ENCODE data around the gene PDP2.
"Not testable (repeated sequence)": the region's sequence is repeated elsewhere in the genome, so short reads cannot be mapped to it uniquely, and the experiment has no call there.

The PDP2 gene

DNA sequence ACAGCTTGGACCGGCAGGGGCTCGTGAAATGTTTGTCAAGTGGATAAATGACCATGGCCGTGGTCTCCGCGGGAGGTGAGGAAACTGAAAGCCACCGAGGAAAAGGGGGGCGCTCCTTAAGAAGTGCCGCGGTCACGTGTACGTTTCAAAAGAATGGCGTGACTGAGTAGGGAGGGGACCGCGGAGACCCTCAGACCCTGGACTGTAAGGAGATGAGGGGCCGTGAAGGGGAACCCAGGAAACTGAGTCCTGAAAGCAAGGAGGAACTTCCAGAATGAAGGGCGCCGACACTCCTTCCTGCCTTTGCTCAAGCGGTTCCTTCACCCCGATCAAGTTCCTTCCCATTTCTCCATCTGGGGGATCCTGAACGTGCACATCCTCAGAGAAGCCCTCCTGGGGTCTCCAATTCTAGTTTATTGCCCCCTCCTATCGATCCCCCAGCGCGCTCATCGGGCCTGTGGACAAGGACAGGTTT, 54.6 kb downstream of the PDP2 start:
- H3K4me2 ChIP-seq (ENCODE audit: insufficient read depth, low read length, poor library complexity, severe bottlenecking), result peak overlapping the region; percentile 78
- peak overlapping the region; percentile 77 for H2AK5ac ChIP-seq (ENCODE audit: low read depth, low read length)
- H2BK12ac ChIP-seq (ENCODE audit: low read length); H3K4me1 ChIP-seq (ENCODE audit: control insufficient read depth in 2 of 2, insufficient read depth in 1 of 2, low read depth in 1 of 2, low read length in 2 of 2); DNase-seq (ENCODE audit: low spot score); H3K27ac ChIP-seq (replicated peaks; ENCODE audit: low read length); H2BK15ac ChIP-seq (ENCODE audit: low read length); H3K9me3 ChIP-seq (replicated peaks in 1 of 2; ENCODE audit: control insufficient read depth in 2 of 2, insufficient read depth in 1 of 2, low read depth in 1 of 2, low read length in 2 of 2); H3K27me3 ChIP-seq (ENCODE audit: control insufficient read depth in 3 of 3, insufficient read depth in 3 of 3, low read depth in 1 of 3, low read length in 3 of 3); H2BK120ac ChIP-seq (ENCODE audit: low read depth, low read length); H4K8ac ChIP-seq (ENCODE audit: low read depth, low read length); H3K4ac ChIP-seq (ENCODE audit: low read length); H4K91ac ChIP-seq (ENCODE audit: low read depth, low read length, poor library complexity): not testable (repeated sequence)
- peaks cover 7 to 52% of the 10 kb centered on the region in 2 donors for H3K36me3 ChIP-seq (replicated peaks in 1 of 2; ENCODE audit: control insufficient read depth in 2 of 2, insufficient read depth in 2 of 2, low read length in 2 of 2)
- peak overlapping the region; percentile 94 for H2AFZ ChIP-seq (ENCODE audit: low read length)
- peaks cover 16% of the 10 kb centered on the region for H3K79me1 ChIP-seq (ENCODE audit: low read depth, low read length)
- H2BK5ac ChIP-seq (ENCODE audit: low read length), result peak overlapping the region; percentile 70
- peak overlapping the region; percentile 90 to 99 for H3K4me3 ChIP-seq (ENCODE audit: low read length in 2 of 2)
- peak overlapping the region; percentile 99 for H3K18ac ChIP-seq (ENCODE audit: low read length)
- no CpG with 5 or more reads among the region's 24 CpGs for WGBS, 2 donors (ENCODE audit: extremely low coverage in 2 of 2, insufficient read length in 2 of 2, insufficient replicate concordance in 1 of 2)
- peak overlapping the region; percentile 99 for H3K9ac ChIP-seq (ENCODE audit: low read depth, low read length, poor library complexity)
- peak overlapping the region; percentile 12 for H3K14ac ChIP-seq (ENCODE audit: low read length)
- peak overlapping the region; percentile 98 for H3K23ac ChIP-seq (ENCODE audit: low read depth, low read length, poor library complexity)

DNA sequence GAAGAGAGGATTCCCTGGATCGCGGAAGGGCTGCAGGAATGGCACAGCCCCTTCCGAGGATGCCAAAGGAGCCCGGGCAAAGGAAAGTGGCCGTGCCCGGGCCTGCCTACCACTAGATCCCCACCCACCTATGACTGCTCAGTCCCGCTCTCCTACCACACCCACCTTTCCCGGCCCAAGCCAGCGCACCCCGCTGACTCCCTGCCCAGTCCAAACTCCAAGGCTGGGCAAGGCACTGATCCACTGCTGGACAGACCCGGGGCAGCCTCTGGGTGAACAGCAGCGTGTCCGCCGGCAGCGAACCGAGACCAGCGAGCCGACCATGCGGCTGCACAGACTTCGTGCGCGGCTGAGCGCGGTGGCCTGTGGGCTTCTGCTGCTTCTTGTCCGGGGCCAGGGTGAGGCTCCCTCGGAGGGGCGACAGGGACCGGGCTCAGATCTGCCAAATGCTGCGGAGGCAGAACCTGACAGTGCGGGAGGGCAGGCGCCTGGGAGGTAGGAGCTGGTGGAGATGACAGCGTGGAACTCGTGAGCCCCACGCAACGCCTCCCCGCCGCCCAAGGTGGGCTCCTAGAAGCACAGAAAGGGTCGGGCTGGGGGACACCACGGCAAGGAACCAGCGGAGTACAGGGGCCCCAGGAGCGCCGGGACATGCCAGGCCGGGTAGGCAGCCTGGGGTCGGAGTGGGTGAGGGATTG, 55.1 kb downstream of the PDP2 start, which contains the start of gene CES2:
TSS of gene CES2 (plus strand) at position 203 of the 698 bp plus-strand sequence. CDS start at position 323, 120 bp downstream.
- Histone ChIP-seq H3K27me3 (ENCODE audit: control insufficient read depth in 3 of 3, insufficient read depth in 3 of 3, low read depth in 1 of 3, low read length in 3 of 3) (no peaks in the 10 kb centered on the region), H2BK12ac (ENCODE audit: low read length) (no peak within 1 kb of the TSS), H4K8ac (ENCODE audit: low read depth, low read length) (no peak within 1 kb of the TSS), H2AFZ (ENCODE audit: low read length) (peak within 1 kb of the TSS; percentile 94), H3K23ac (ENCODE audit: low read depth, low read length, poor library complexity) (peak within 1 kb of the TSS; percentile 98), H3K4me3 (ENCODE audit: low read length in 2 of 2) (peak within 1 kb of the TSS; percentile 90 to 99), H3K4ac (ENCODE audit: low read length) (no peak within 1 kb of the TSS), H3K4me1 (ENCODE audit: control insufficient read depth in 2 of 2, insufficient read depth in 1 of 2, low read depth in 1 of 2, low read length in 2 of 2) (peaks cover 9% of the 10 kb centered on the region in 2 donors), H3K18ac (ENCODE audit: low read length) (peak within 1 kb of the TSS; percentile 99), H3K27ac (replicated peaks; ENCODE audit: low read length) (no peak within 1 kb of the TSS), H4K91ac (ENCODE audit: low read depth, low read length, poor library complexity) (no peak within 1 kb of the TSS), H3K9ac (ENCODE audit: low read depth, low read length, poor library complexity) (peak within 1 kb of the TSS; percentile 99), H2AK5ac (ENCODE audit: low read depth, low read length) (peak within 1 kb of the TSS; percentile 77), H2BK5ac (ENCODE audit: low read length) (peak within 1 kb of the TSS; percentile 70), H3K14ac (ENCODE audit: low read length) (peak within 1 kb of the TSS; percentile 12), H2BK15ac (ENCODE audit: low read length) (no peak within 1 kb of the TSS), H2BK120ac (ENCODE audit: low read depth, low read length) (no peak within 1 kb of the TSS), H3K79me1 (ENCODE audit: low read depth, low read length) (peaks cover 16% of the 10 kb centered on the region), H3K4me2 (ENCODE audit: insufficient read depth, low read length, poor library complexity, severe bottlenecking) (peak within 1 kb of the TSS; percentile 78), H3K36me3 (replicated peaks in 1 of 2; ENCODE audit: control insufficient read depth in 2 of 2, insufficient read depth in 2 of 2, low read length in 2 of 2) (peaks cover 12 to 58% of the 10 kb centered on the region in 2 donors), H3K9me3 (replicated peaks in 1 of 2; ENCODE audit: control insufficient read depth in 2 of 2, insufficient read depth in 1 of 2, low read depth in 1 of 2, low read length in 2 of 2) (no peaks in the 10 kb centered on the region)
- no peak for DNase-seq (ENCODE audit: low spot score)
- no CpG with 5 or more reads among the region's 44 CpGs for WGBS, 2 donors (ENCODE audit: extremely low coverage in 2 of 2, insufficient read length in 2 of 2, insufficient replicate concordance in 1 of 2)

DNA sequence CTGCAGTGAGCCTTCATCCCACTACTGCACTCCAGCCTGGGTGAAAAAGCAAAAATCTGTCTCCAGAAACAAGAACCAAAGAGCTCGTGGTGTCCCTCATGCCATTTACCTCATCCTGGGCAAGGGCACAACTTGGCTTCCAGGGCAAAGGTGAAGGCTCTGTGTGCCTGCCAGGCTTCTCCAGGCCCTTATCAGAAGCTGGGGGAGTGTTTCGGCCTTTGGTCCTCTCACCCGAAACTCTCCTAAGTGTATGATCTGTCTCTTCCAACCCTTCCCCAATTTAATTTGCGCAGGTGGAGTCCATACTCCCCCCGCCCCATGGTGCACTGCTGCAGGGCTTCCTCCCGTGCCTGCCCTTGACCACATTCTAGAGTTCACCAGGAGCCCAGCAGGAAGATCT, 56.1 kb downstream of the PDP2 start:
- H4K8ac ChIP-seq (ENCODE audit: low read depth, low read length), result no peak overlapping the region
- no peaks in the 10 kb centered on the region for H3K27me3 ChIP-seq (ENCODE audit: control insufficient read depth in 3 of 3, insufficient read depth in 3 of 3, low read depth in 1 of 3, low read length in 3 of 3)
- H4K91ac ChIP-seq (ENCODE audit: low read depth, low read length, poor library complexity), result no peak overlapping the region
- H3K4me1 ChIP-seq (ENCODE audit: control insufficient read depth in 2 of 2, insufficient read depth in 1 of 2, low read depth in 1 of 2, low read length in 2 of 2), result peaks cover 9% of the 10 kb centered on the region in 2 donors
- no peak overlapping the region for H2BK12ac ChIP-seq (ENCODE audit: low read length)
- H2BK5ac ChIP-seq (ENCODE audit: low read length), result no peak overlapping the region
- H3K9ac ChIP-seq (ENCODE audit: low read depth, low read length, poor library complexity), result no peak overlapping the region
- H3K14ac ChIP-seq (ENCODE audit: low read length), result no peak overlapping the region
- peaks cover 18 to 68% of the 10 kb centered on the region in 2 donors for H3K36me3 ChIP-seq (replicated peaks in 1 of 2; ENCODE audit: control insufficient read depth in 2 of 2, insufficient read depth in 2 of 2, low read length in 2 of 2)
- H2BK15ac ChIP-seq (ENCODE audit: low read length), result no peak overlapping the region
- H3K4ac ChIP-seq (ENCODE audit: low read length), result no peak overlapping the region
- H3K27ac ChIP-seq (replicated peaks; ENCODE audit: low read length), result no peak overlapping the region
- no peak overlapping the region for H2AK5ac ChIP-seq (ENCODE audit: low read depth, low read length)
- WGBS, 2 donors (ENCODE audit: extremely low coverage in 2 of 2, insufficient read length in 2 of 2, insufficient replicate concordance in 1 of 2), result no CpG with 5 or more reads among the region's 6 CpGs
- no peak overlapping the region for H3K18ac ChIP-seq (ENCODE audit: low read length)
- H3K4me2 ChIP-seq (ENCODE audit: insufficient read depth, low read length, poor library complexity, severe bottlenecking), result no peak overlapping the region
- H2BK120ac ChIP-seq (ENCODE audit: low read depth, low read length), result no peak overlapping the region
- no peak overlapping the region for H3K23ac ChIP-seq (ENCODE audit: low read depth, low read length, poor library complexity)
- H3K9me3 ChIP-seq (replicated peaks in 1 of 2; ENCODE audit: control insufficient read depth in 2 of 2, insufficient read depth in 1 of 2, low read depth in 1 of 2, low read length in 2 of 2), result no peaks in the 10 kb centered on the region
- no peak for DNase-seq (ENCODE audit: low spot score)
- peak overlapping the region in 1 of 2 donors; percentile 99 for H3K4me3 ChIP-seq (ENCODE audit: low read length in 2 of 2)
- no peak overlapping the region for H2AFZ ChIP-seq (ENCODE audit: low read length)
- H3K79me1 ChIP-seq (ENCODE audit: low read depth, low read length), result peaks cover 17% of the 10 kb centered on the region

DNA sequence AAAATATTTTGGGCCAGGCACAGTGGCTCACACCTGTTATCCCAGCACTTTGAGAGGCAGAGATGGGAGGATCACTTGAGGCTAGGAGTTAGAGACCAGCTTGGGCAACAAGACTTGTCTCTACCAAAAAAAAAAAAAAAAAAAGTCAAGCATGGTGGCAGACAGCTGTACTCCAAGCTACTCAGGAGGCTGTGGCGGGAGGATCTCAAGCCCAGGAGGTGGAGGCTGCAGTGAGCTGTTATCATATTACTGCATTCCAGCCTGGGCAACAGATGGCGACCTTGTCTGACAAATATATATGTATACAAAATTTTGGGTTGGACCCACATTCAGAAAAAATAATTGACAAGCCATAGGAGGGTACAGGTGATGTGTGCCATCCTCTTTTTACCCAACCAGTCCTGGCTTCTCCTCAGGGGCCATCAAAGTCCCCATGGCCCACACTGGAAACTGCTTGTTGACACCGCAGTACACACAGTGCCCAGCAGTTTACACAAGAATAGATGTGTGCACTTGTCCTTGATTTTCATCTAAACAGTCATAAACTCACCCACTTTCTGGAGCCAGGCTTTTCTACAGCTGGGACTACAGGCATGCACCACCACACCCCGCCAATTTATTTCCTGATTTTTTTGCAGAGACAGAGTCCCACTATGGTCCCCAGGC, 56.7 kb downstream of the PDP2 start:
- Histone ChIP-seq H3K27ac (replicated peaks; ENCODE audit: low read length) (no peak overlapping the region), H3K4me2 (ENCODE audit: insufficient read depth, low read length, poor library complexity, severe bottlenecking) (no peak overlapping the region), H3K79me1 (ENCODE audit: low read depth, low read length) (peaks cover 17% of the 10 kb centered on the region), H3K36me3 (replicated peaks in 1 of 2; ENCODE audit: control insufficient read depth in 2 of 2, insufficient read depth in 2 of 2, low read length in 2 of 2) (peaks cover 21 to 69% of the 10 kb centered on the region in 2 donors), H2BK15ac (ENCODE audit: low read length) (no peak overlapping the region), H3K4me1 (ENCODE audit: control insufficient read depth in 2 of 2, insufficient read depth in 1 of 2, low read depth in 1 of 2, low read length in 2 of 2) (peaks cover 9% of the 10 kb centered on the region in 2 donors), H2BK5ac (ENCODE audit: low read length) (no peak overlapping the region), H3K27me3 (ENCODE audit: control insufficient read depth in 3 of 3, insufficient read depth in 3 of 3, low read depth in 1 of 3, low read length in 3 of 3) (no peaks in the 10 kb centered on the region), H2AK5ac (ENCODE audit: low read depth, low read length) (no peak overlapping the region), H3K14ac (ENCODE audit: low read length) (no peak overlapping the region), H3K4ac (ENCODE audit: low read length) (no peak overlapping the region), H4K8ac (ENCODE audit: low read depth, low read length) (no peak overlapping the region), H3K23ac (ENCODE audit: low read depth, low read length, poor library complexity) (no peak overlapping the region), H2BK120ac (ENCODE audit: low read depth, low read length) (no peak overlapping the region), H3K9me3 (replicated peaks in 1 of 2; ENCODE audit: control insufficient read depth in 2 of 2, insufficient read depth in 1 of 2, low read depth in 1 of 2, low read length in 2 of 2) (peaks cover 0 to 2% of the 10 kb centered on the region in 2 donors), H3K4me3 (ENCODE audit: low read length in 2 of 2) (no peak overlapping the region), H3K9ac (ENCODE audit: low read depth, low read length, poor library complexity) (no peak overlapping the region), H2AFZ (ENCODE audit: low read length) (no peak overlapping the region), H2BK12ac (ENCODE audit: low read length) (no peak overlapping the region), H4K91ac (ENCODE audit: low read depth, low read length, poor library complexity) (no peak overlapping the region), H3K18ac (ENCODE audit: low read length) (no peak overlapping the region)
- DNase-seq (ENCODE audit: low spot score), result no peak
- no CpG with 5 or more reads among the region's 4 CpGs for WGBS, 2 donors (ENCODE audit: extremely low coverage in 2 of 2, insufficient read length in 2 of 2, insufficient replicate concordance in 1 of 2)

Data from neuronal stem cell (in vitro differentiated cells).